BJ (cell line): Measurements from ENCODE around the gene LRRIQ1. TPM values are rescaled to one million over a fixed set of nuclear protein-coding genes. Genes with fewer than 3 reads are reported as not detected.

Experiments
- CTCF ChIA-PET: fragments of 350-600 bp; formaldehyde crosslinking; extraction: SDS; loops from one replicate; lab custom pipeline; 2021; ENCODE audit warnings: antibody characterized with exemption, inconsistent platforms; lab: Yijun Ruan, JAX
- POLR2A ChIA-PET: fragments of 300-600 bp; sonication (Branson Sonifier 250); formaldehyde crosslinking; extraction: SDS; loops from one replicate; lab custom pipeline; 2021; ENCODE audit warnings: antibody characterized with exemption; lab: Charles Lee
- DNase-seq: peaks from one replicate; pipeline ENCODE4 v3.0.0-alpha.2; 2011; ENCODE audit warnings: low read depth
- H3K27me3 ChIP-seq: 2 replicates; pipeline ENCODE4 v1.6.0; 2011; ENCODE audit warnings: low read length; ENCODE audit not compliant: control insufficient read depth, insufficient read depth
- H3K36me3 ChIP-seq: 2 replicates; pipeline ENCODE4 v1.5.1; 2011; ENCODE audit warnings: low read length; ENCODE audit not compliant: control insufficient read depth, insufficient read depth
- H3K4me3 ChIP-seq: 2 replicates; pipeline ENCODE4 v1.5.1; 2011; ENCODE audit warnings: low read depth, mild to moderate bottlenecking, control low read depth, low read length
- polyA plus RNA-seq: library from polyadenylated mRNA; depleted of rRNA; stranded (reverse); fragments of >200 nt; gene quantifications from 2 replicates; pipeline ENCODE4 v1.2.3, GENCODE V29; 2011
- TF ChIP-seq, protein P1 (sequence below): IDR thresholded peaks from 2 replicates; pipeline ENCODE4 v1.5.1; 2011; ENCODE audit warnings: low read depth, mild to moderate bottlenecking, control low read depth, inconsistent platforms, low read length, moderate library complexity; ENCODE audit not compliant: insufficient read depth

Gene LRRIQ1
- polyA plus RNA-seq, 1 experiment, result not detected

DNA sequence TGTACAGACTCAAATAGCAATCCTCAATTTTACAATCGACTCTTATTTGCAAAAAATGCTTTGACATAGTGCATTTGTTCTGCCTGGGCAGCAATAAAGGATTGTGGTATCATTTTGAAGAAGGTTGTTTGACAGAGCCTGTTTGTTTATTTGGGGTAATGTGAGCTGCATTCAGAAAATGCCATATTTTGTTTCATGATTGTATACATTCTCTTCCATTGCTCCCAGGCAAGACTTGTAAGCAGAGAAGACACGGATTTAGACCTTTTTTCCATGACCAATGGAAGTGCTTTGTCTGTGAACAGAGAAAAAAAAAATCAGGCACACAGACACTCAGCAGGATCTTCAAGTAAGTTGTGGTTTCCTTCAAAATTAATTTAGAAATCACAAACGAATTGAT is 208.4 kb downstream of the LRRIQ1 start:
- no peaks in the 10 kb centered on the region for H3K36me3 ChIP-seq
- POLR2A ChIA-PET, result no interaction called here
- CTCF ChIA-PET, result interaction anchor here (0.8 kb wide), 1 partner anchor 11 kb away, joined by 3 read pairs; no protein-coding TSS in a partner anchor
- TF ChIP-seq, protein P1, sequence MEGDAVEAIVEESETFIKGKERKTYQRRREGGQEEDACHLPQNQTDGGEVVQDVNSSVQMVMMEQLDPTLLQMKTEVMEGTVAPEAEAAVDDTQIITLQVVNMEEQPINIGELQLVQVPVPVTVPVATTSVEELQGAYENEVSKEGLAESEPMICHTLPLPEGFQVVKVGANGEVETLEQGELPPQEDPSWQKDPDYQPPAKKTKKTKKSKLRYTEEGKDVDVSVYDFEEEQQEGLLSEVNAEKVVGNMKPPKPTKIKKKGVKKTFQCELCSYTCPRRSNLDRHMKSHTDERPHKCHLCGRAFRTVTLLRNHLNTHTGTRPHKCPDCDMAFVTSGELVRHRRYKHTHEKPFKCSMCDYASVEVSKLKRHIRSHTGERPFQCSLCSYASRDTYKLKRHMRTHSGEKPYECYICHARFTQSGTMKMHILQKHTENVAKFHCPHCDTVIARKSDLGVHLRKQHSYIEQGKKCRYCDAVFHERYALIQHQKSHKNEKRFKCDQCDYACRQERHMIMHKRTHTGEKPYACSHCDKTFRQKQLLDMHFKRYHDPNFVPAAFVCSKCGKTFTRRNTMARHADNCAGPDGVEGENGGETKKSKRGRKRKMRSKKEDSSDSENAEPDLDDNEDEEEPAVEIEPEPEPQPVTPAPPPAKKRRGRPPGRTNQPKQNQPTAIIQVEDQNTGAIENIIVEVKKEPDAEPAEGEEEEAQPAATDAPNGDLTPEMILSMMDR, result no peak
- DNase-seq, result no peak
- H3K4me3 ChIP-seq, result no peak overlapping the region
- no peaks in the 10 kb centered on the region for H3K27me3 ChIP-seq

DNA sequence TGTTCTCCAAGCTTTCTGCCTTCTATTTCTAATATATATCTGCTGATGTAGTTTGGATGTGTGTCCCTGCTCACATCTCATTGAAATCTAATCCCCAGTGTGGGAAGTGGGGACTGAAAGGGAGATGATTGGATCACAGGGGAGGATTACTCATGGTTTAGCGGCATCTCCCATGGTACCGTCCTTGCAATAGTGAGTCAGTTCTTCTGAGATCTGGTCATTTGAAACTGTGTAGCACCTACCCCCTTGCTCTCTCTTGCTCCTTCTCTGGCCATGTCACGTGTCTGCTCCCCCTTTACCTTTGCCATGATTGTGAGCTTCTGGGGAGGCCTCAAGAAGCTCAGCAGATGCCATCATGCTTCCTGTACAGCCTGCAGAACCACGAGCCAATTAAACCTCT is 217.7 kb downstream of the LRRIQ1 start:
- CTCF ChIA-PET, result no interaction called here
- no peak for DNase-seq
- Histone ChIP-seq H3K27me3 (no peaks in the 10 kb centered on the region), H3K36me3 (no peaks in the 10 kb centered on the region), H3K4me3 (no peak overlapping the region)
- TF ChIP-seq, protein P1, result no peak
- POLR2A ChIA-PET, result no interaction called here

DNA sequence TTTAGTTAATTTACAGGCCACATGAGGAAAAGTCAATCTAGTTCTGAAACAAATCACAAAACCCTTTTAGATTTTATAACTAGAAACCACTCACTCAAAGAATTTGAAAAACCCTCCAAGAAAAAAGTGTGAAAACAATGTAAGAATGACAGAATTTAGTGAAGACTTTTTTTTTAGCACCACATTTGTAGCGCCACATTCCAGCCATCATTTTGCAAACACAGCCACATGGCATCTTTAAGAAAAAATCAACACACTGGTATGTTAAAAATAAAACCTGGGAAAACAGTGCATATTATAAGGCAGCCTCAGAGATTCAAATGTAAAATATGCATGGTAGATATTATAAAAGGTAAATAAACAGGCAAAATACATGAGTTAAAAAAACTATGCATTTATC is 221.5 kb downstream of the LRRIQ1 start:
- CTCF ChIA-PET, result interaction anchor here (0.6 kb wide), 1 partner anchor 50 kb away, joined by 3 read pairs; no protein-coding TSS in a partner anchor
- TF ChIP-seq, protein P1, result no peak

DNA sequence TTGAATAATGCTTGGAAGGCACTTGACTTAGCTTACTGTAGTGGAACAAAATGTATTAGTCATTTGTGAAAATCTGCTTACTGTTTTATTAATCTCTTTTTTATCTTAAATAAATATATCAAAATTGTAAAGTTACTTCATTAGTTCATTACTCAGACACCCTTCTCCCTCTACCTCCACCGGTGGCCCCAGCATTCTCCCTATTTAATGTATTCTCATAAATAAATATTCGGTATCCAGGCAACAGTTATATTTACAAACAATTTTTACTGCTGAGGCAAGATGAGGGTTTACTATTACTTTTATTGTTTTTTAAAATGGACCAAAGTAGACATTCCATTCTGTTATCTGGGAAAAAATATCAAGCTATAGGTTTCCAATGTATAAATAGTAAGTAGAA is 224.3 kb downstream of the LRRIQ1 start:
- CTCF ChIA-PET, result interaction anchor here (1.2 to 1.3 kb wide), 2 partner anchors 9 to 13 kb away, joined by 3 to 4 read pairs; no protein-coding TSS in a partner anchor

More for the DNA sequence above, 221.5 kb downstream of the LRRIQ1 start:
- POLR2A ChIA-PET, result no interaction called here
- Histone ChIP-seq H3K36me3 (no peaks in the 10 kb centered on the region), H3K27me3 (no peaks in the 10 kb centered on the region), H3K4me3 (no peak overlapping the region)
- DNase-seq, result no peak

DNA sequence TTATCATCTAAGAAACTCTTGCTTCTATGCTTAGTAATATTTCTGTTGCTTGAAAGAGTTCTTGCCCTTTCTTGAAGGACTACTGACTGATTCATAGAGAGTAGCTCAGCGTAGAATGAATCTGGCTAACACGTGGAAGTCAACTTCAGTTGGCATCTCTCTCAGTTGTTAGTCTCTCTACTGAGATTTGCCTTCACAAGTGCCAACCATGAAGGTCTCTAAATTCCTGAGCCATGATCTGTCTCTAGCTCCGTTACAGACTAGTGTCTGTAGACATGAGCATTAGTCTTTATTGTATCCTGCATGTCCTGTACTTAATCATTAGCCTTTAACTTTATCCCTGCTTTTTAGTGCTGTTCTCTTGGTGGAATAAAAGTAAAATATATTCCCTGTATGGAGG is 224.7 kb downstream of the LRRIQ1 start:
- TF ChIP-seq, protein P1, result no peak
- POLR2A ChIA-PET, result no interaction called here
- H3K4me3 ChIP-seq, result no peak overlapping the region
- CTCF ChIA-PET, result interaction anchor here (1.2 to 1.3 kb wide), 2 partner anchors 10 to 13 kb away, joined by 3 to 4 read pairs; no protein-coding TSS in a partner anchor
- no peak for DNase-seq
- no peaks in the 10 kb centered on the region for H3K27me3 ChIP-seq
- no peaks in the 10 kb centered on the region for H3K36me3 ChIP-seq

More for the DNA sequence above, 224.3 kb downstream of the LRRIQ1 start:
- TF ChIP-seq, protein P1, result no peak
- POLR2A ChIA-PET, result no interaction called here
- DNase-seq, result no peak
- H3K27me3 ChIP-seq, result no peaks in the 10 kb centered on the region
- H3K4me3 ChIP-seq, result no peak overlapping the region
- H3K36me3 ChIP-seq, result no peaks in the 10 kb centered on the region
